Neural crest cell (in vitro differentiated cells): Measurements from ENCODE around the gene PFKP. TPM values are rescaled to one million over a fixed set of nuclear protein-coding genes. Genes with fewer than 3 reads are reported as not detected.

Experiments
- DNase-seq: peaks from one replicate; pipeline ENCODE4 v3.0.0; 2021; ENCODE audit warnings: low read depth, mixed read lengths, low spot score
- H3K27ac Mint-ChIP-seq: one replicate; pipeline ENCODE4 v1.8.0; 2021; ENCODE audit warnings: mild to moderate bottlenecking, mixed read lengths; ENCODE audit not compliant: unreplicated experiment
- H3K27me3 Mint-ChIP-seq: 2 replicates; pipeline ENCODE4 v1.8.0; 2021; ENCODE audit warnings: low read depth, mild to moderate bottlenecking, mixed read lengths
- H3K36me3 Mint-ChIP-seq: 2 replicates; pipeline ENCODE4 v1.8.0; 2021; ENCODE audit warnings: low read depth, mild to moderate bottlenecking, mixed read lengths
- H3K4me1 Mint-ChIP-seq: 2 replicates; pipeline ENCODE4 v1.8.0; 2021; ENCODE audit warnings: mixed read lengths
- H3K4me3 Mint-ChIP-seq: one replicate; pipeline ENCODE4 v1.8.0; 2021; ENCODE audit warnings: mild to moderate bottlenecking, mixed read lengths
- H3K9me3 Mint-ChIP-seq: 2 replicates; pipeline ENCODE4 v1.8.0; 2021; ENCODE audit warnings: mixed read lengths
- CTCF ChIP-seq: fragments of 200-600 bp; sonication (generic); conservative IDR thresholded peaks from 2 replicates; pipeline ENCODE4 v1.5.0; 2021; ENCODE audit warnings: antibody characterized with exemption, mild to moderate bottlenecking
- long read RNA-seq: library from polyadenylated mRNA; unstranded; transcript quantifications from one replicate; pipeline ENCODE4 v2.0.0, GENCODE V29; 2020
- total RNA-seq: library from RNA; stranded (reverse); gene quantifications from 2 replicates; pipeline ENCODE4 v1.2.1, GENCODE V29; 2021

PFKP gene
- total RNA-seq: 18.9 and 24.0 TPM in 2 replicates
- long read RNA-seq, transcript PFKP-203 (22 exons, 2,654 nt): major isoform, 45 of 52 reads
- long read RNA-seq, partial matches to known transcripts: 5 of 52 reads
- long read RNA-seq, other reads (novel, unspliced or antisense): 2 of 52 reads

GRCh38 chr10:3067118-3067858 lies at the start of gene PFKP:
TSS of gene PFKP (plus strand) at chr10:3067548. CDS start at chr10:3067596, 48 bp downstream.
- no peak for DNase-seq
- H3K9me3 Mint-ChIP-seq: no peaks in the 10 kb centered on the region
- H3K36me3 Mint-ChIP-seq: no peaks in the 10 kb centered on the region
- peak within 1 kb of the TSS; percentile 91 for H3K4me3 Mint-ChIP-seq
- no peak within 1 kb of the TSS for H3K27ac Mint-ChIP-seq
- peaks cover 10% of the 10 kb centered on the region for H3K4me1 Mint-ChIP-seq
- no peak for TF ChIP-seq CTCF
- H3K27me3 Mint-ChIP-seq: peaks cover 66% of the 10 kb centered on the region

GRCh38 chr10:3018247-3018646 lies 49.1 kb upstream of the PFKP start:
- Mint-ChIP-seq H3K4me1 (no peaks in the 10 kb centered on the region), H3K27ac (no peak overlapping the region), H3K36me3 (no peaks in the 10 kb centered on the region), H3K27me3 (peaks cover 3% of the 10 kb centered on the region), H3K9me3 (peaks cover 3% of the 10 kb centered on the region), H3K4me3 (no peak overlapping the region)
- no peak for TF ChIP-seq CTCF
- no peak for DNase-seq

- no peak for DNase-seq
- Mint-ChIP-seq H3K36me3 (no peaks in the 10 kb centered on the region), H3K4me1 (no peaks in the 10 kb centered on the region), H3K9me3 (peaks cover 3% of the 10 kb centered on the region), H3K4me3 (no peak overlapping the region), H3K27me3 (peaks cover 3% of the 10 kb centered on the region), H3K27ac (no peak overlapping the region)
- no peak for TF ChIP-seq CTCF
Measured at GRCh38 chr10:3020311-3020710, 47.0 kb upstream of the PFKP start.

GRCh38 chr10:3020881-3021280 lies 46.5 kb upstream of the PFKP start:
- Mint-ChIP-seq H3K27ac (peak overlapping the region; percentile 47), H3K36me3 (no peaks in the 10 kb centered on the region), H3K9me3 (peaks cover 3% of the 10 kb centered on the region), H3K4me3 (no peak overlapping the region), H3K4me1 (no peaks in the 10 kb centered on the region), H3K27me3 (peaks cover 3% of the 10 kb centered on the region)
- no peak for DNase-seq
- TF ChIP-seq CTCF: no peak

- no peak for DNase-seq
- H3K36me3 Mint-ChIP-seq: no peaks in the 10 kb centered on the region
- H3K27me3 Mint-ChIP-seq: peaks cover 3% of the 10 kb centered on the region
- H3K4me3 Mint-ChIP-seq: no peak overlapping the region
- no peaks in the 10 kb centered on the region for H3K4me1 Mint-ChIP-seq
- H3K9me3 Mint-ChIP-seq: peaks cover 4% of the 10 kb centered on the region
- H3K27ac Mint-ChIP-seq: no peak overlapping the region
- no peak for TF ChIP-seq CTCF
Measured at GRCh38 chr10:3022027-3022426, 45.3 kb upstream of the PFKP start.
